ENCODE data around the gene CDH13. TPM values are rescaled to one million over a fixed set of nuclear protein-coding genes. Genes with fewer than 3 reads are reported as not detected.
A peak's percentile ranks its signal among the peaks of the same experiment; 100 is the strongest.

CDH13 gene
- total and polyA plus RNA-seq, 2 experiments from 2014 or later, result 2.9 to 4.8 TPM

GRCh38 chr16:82601989-82602640 lies 24.7 kb upstream of the CDH13 start:
- no peaks in the 10 kb centered on the region for H3K27me3 ChIP-seq
- no peak for DNase-seq (ENCODE audit: low read depth in 1 of 2, low spot score in 1 of 2)

GRCh38 chr16:82603784-82604411 lies 22.9 kb upstream of the CDH13 start:
- no peaks in the 10 kb centered on the region for H3K9me3 ChIP-seq (ENCODE audit: low read depth)
- peak; percentile 85 for TF ChIP-seq CTCF (IDR thresholded peaks at IDR 0.05; ENCODE audit: low read depth, low read length)
- no peak overlapping the region for H3K27ac ChIP-seq
- H3K4me3 ChIP-seq, result no peak overlapping the region
- DNase-seq (ENCODE audit: low read depth in 1 of 2, low spot score in 1 of 2), result peak; percentile 63 to 79
- H3K36me3 ChIP-seq, result no peaks in the 10 kb centered on the region
- H3K27me3 ChIP-seq, result no peaks in the 10 kb centered on the region
- H3K4me1 ChIP-seq (ENCODE audit: low read depth), result peaks cover 8% of the 10 kb centered on the region

More at GRCh38 chr16:82601989-82602640, 24.7 kb upstream of the CDH13 start:
- Histone ChIP-seq H3K4me3 (no peak overlapping the region), H3K27ac (no peak overlapping the region), H3K9me3 (ENCODE audit: low read depth) (no peaks in the 10 kb centered on the region), H3K4me1 (ENCODE audit: low read depth) (peaks cover 8% of the 10 kb centered on the region), H3K36me3 (no peaks in the 10 kb centered on the region)
- no peak for TF ChIP-seq CTCF (IDR thresholded peaks at IDR 0.05; ENCODE audit: low read depth, low read length)

- no peaks in the 10 kb centered on the region for H3K36me3 ChIP-seq
- no peak for DNase-seq (ENCODE audit: low read depth in 1 of 2, low spot score in 1 of 2)
- no peak for TF ChIP-seq CTCF (IDR thresholded peaks at IDR 0.05; ENCODE audit: low read depth, low read length)
- no peak overlapping the region for H3K27ac ChIP-seq
- peaks cover 8% of the 10 kb centered on the region for H3K4me1 ChIP-seq (ENCODE audit: low read depth)
- H3K4me3 ChIP-seq, result no peak overlapping the region
- H3K27me3 ChIP-seq, result no peaks in the 10 kb centered on the region
- no peaks in the 10 kb centered on the region for H3K9me3 ChIP-seq (ENCODE audit: low read depth)
Observed at GRCh38 chr16:82605076-82605475, 21.7 kb upstream of the CDH13 start.

GRCh38 chr16:82605863-82606620 lies 20.7 kb upstream of the CDH13 start:
- no peaks in the 10 kb centered on the region for H3K27me3 ChIP-seq
- DNase-seq (ENCODE audit: low read depth in 1 of 2, low spot score in 1 of 2), result peak in 1 of 2 donors; percentile 3
- no peak overlapping the region for H3K4me3 ChIP-seq
- no peaks in the 10 kb centered on the region for H3K9me3 ChIP-seq (ENCODE audit: low read depth)
- no peak overlapping the region for H3K27ac ChIP-seq
- peaks cover 8% of the 10 kb centered on the region for H3K4me1 ChIP-seq (ENCODE audit: low read depth)
- H3K36me3 ChIP-seq, result no peaks in the 10 kb centered on the region
- no peak for TF ChIP-seq CTCF (IDR thresholded peaks at IDR 0.05; ENCODE audit: low read depth, low read length)

- no peak overlapping the region for H3K4me3 ChIP-seq
- DNase-seq (ENCODE audit: low read depth in 1 of 2, low spot score in 1 of 2), result peak; percentile 14 to 61
- H3K4me1 ChIP-seq (ENCODE audit: low read depth), result peaks cover 8% of the 10 kb centered on the region
- TF ChIP-seq CTCF (IDR thresholded peaks at IDR 0.05; ENCODE audit: low read depth, low read length), result no peak
- H3K27ac ChIP-seq, result no peak overlapping the region
- no peaks in the 10 kb centered on the region for H3K36me3 ChIP-seq
- no peaks in the 10 kb centered on the region for H3K9me3 ChIP-seq (ENCODE audit: low read depth)
- no peaks in the 10 kb centered on the region for H3K27me3 ChIP-seq
Observed at GRCh38 chr16:82609140-82609539, 17.6 kb upstream of the CDH13 start.

Data from cardiac muscle cell (in vitro differentiated cells and primary cell).